ENCODE data around the gene MYO3B. TPM values are rescaled to one million over a fixed set of nuclear protein-coding genes. Genes with fewer than 3 reads are reported as not detected.

The MYO3B gene
- total RNA-seq, 4 donors from 2014 or later: 0.34 to 0.95 (median 0.89) TPM

GRCh38 chr2:170361090-170361936 lies 183.4 kb downstream of the MYO3B start:
- WGBS: 30% methylated on average over 5 of the region's 5 CpGs
- Histone ChIP-seq H3K4me3 (no peak overlapping the region), H3K9me3 (no peaks in the 10 kb centered on the region), H3K27me3 (peaks cover 41% of the 10 kb centered on the region), H3K27ac (no peak overlapping the region), H3K4me1 (no peaks in the 10 kb centered on the region), H3K36me3 (no peaks in the 10 kb centered on the region)
- no peak for DNase-seq (ENCODE audit: low spot score in 2 of 2)
- TF ChIP-seq POLR2A (IDR thresholded peaks at IDR 0.05) (no peak), CTCF (IDR thresholded peaks at IDR 0.05) (peak; percentile 1 to 48)

- Histone ChIP-seq H3K9me3 (no peaks in the 10 kb centered on the region), H3K36me3 (no peaks in the 10 kb centered on the region), H3K4me1 (no peaks in the 10 kb centered on the region), H3K27ac (no peak overlapping the region), H3K4me3 (no peak overlapping the region), H3K27me3 (peaks cover 51% of the 10 kb centered on the region)
- TF ChIP-seq CTCF (IDR thresholded peaks at IDR 0.05): no peak
- 91% methylated on average over 3 of the region's 3 CpGs for WGBS
- no peak for DNase-seq (ENCODE audit: low spot score in 2 of 2)
Measured at GRCh38 chr2:170362313-170362870, 184.4 kb downstream of the MYO3B start.

- no peaks in the 10 kb centered on the region for H3K36me3 ChIP-seq
- no peak overlapping the region for H3K27ac ChIP-seq
- TF ChIP-seq CTCF (IDR thresholded peaks at IDR 0.05) (no peak), POLR2A (IDR thresholded peaks at IDR 0.05) (no peak), POLR2AphosphoS5 (IDR thresholded peaks at IDR 0.05) (no peak), EP300 (IDR thresholded peaks at IDR 0.05) (no peak)
- H3K4me3 ChIP-seq: no peak overlapping the region
- H3K9me3 ChIP-seq: no peaks in the 10 kb centered on the region
- no peaks in the 10 kb centered on the region for H3K4me1 ChIP-seq
- DNase-seq (ENCODE audit: low spot score in 2 of 2): no peak
- 67% methylated on average over 6 of the region's 6 CpGs for WGBS
- peaks cover 57% of the 10 kb centered on the region for H3K27me3 ChIP-seq
Measured at GRCh38 chr2:170362871-170363631, 185.1 kb downstream of the MYO3B start.

- no peaks in the 10 kb centered on the region for H3K9me3 ChIP-seq
- WGBS: 75% methylated on average over 6 of the region's 6 CpGs
- H3K4me1 ChIP-seq: no peaks in the 10 kb centered on the region
- DNase-seq (ENCODE audit: low spot score in 2 of 2): no peak
- H3K4me3 ChIP-seq: no peak overlapping the region
- no peak for TF ChIP-seq POLR2A (IDR thresholded peaks at IDR 0.05)
- TF ChIP-seq CTCF (IDR thresholded peaks at IDR 0.05): no peak
- no peak for TF ChIP-seq POLR2AphosphoS5 (IDR thresholded peaks at IDR 0.05)
- TF ChIP-seq EP300 (IDR thresholded peaks at IDR 0.05): no peak
- no peaks in the 10 kb centered on the region for H3K36me3 ChIP-seq
- H3K27me3 ChIP-seq: peaks cover 74% of the 10 kb centered on the region
- no peak overlapping the region for H3K27ac ChIP-seq
Measured at GRCh38 chr2:170365003-170365402, 187.1 kb downstream of the MYO3B start.

GRCh38 chr2:170365686-170366085 lies 187.7 kb downstream of the MYO3B start:
- Histone ChIP-seq H3K4me3 (no peak overlapping the region), H3K27ac (no peak overlapping the region), H3K9me3 (no peaks in the 10 kb centered on the region), H3K36me3 (no peaks in the 10 kb centered on the region), H3K27me3 (peaks cover 79% of the 10 kb centered on the region), H3K4me1 (no peaks in the 10 kb centered on the region)
- 87% methylated on average over 3 of the region's 3 CpGs for WGBS
- no peak for DNase-seq (ENCODE audit: low spot score in 2 of 2)
- no peak for TF ChIP-seq CTCF (IDR thresholded peaks at IDR 0.05)
- no peak for TF ChIP-seq EP300 (IDR thresholded peaks at IDR 0.05)
- TF ChIP-seq POLR2A (IDR thresholded peaks at IDR 0.05): no peak
- TF ChIP-seq POLR2AphosphoS5 (IDR thresholded peaks at IDR 0.05): no peak
